ENCODE results near the gene ADCK2.

- TF ChIP-seq L3MBTL2 (conservative IDR thresholded peaks at IDR 0.05) (no peak), BHLHE40 (IDR thresholded peaks at IDR 0.05; ENCODE audit: borderline replicate concordance) (no peak), TARDBP (IDR thresholded peaks at IDR 0.05) (no peak), FOXM1 (IDR thresholded peaks at IDR 0.05; ENCODE audit: borderline replicate concordance) (no peak), FOXA1 (IDR thresholded peaks at IDR 0.05) (no peak)
These were observed 53.5 kb downstream of the ADCK2 start for GRCh38 chr7:140726281-140726680.

All from HEK293T (cell line).